NCI-H187 (cell line): ENCODE results near the gene SHISA8.

Source experiments
- DNase-seq, 2 experiments: peaks; one replicate each; lab custom pipeline; 2025; lab: John Stamatoyannopoulos, UW

The SHISA8 gene

GRCh38 chr22:41913842-41914534 lies 886 bp downstream of the SHISA8 start:
- DNase-seq, result no peak

- DNase-seq, result no peak
Measured at GRCh38 chr22:41913040-41913719, 1.7 kb downstream of the SHISA8 start.

DNA sequence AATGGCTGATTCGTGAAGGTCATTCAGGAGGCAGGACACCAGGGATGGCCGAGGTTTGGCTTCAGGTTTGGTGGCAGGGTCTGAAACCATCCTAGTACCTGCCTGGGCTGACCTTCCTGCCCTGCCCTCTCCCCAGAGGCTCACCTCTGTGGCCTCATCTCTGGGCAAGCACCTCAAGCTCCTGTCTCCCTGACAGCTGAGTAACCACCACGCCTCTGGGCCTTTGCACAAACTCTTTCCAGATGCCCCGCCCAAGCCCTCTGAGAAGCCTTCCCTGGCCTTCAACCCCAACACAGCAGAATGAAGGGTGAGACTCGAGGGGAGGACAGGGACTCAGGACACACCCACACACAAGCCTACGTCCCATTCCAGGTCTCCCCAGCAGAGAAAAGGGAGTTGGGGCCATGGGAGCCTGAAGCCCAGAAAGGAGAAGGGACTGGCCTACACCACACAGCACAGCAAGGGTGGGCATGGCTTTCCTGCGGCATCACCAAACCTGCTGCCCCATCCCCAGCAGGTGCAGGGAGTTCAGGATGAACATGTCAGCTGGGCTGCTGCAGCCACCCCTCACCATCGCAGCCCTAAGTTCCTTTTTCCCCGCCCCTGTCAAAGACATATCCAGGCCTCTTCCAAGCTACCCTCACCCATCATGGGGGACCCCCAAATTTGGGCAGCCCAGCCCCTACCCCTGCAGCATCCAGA lies 2.4 kb downstream of the SHISA8 start:
- no peak for DNase-seq

- DNase-seq, result no peak
Measured at GRCh38 chr22:41911001-41911611, 3.8 kb downstream of the SHISA8 start.

DNA sequence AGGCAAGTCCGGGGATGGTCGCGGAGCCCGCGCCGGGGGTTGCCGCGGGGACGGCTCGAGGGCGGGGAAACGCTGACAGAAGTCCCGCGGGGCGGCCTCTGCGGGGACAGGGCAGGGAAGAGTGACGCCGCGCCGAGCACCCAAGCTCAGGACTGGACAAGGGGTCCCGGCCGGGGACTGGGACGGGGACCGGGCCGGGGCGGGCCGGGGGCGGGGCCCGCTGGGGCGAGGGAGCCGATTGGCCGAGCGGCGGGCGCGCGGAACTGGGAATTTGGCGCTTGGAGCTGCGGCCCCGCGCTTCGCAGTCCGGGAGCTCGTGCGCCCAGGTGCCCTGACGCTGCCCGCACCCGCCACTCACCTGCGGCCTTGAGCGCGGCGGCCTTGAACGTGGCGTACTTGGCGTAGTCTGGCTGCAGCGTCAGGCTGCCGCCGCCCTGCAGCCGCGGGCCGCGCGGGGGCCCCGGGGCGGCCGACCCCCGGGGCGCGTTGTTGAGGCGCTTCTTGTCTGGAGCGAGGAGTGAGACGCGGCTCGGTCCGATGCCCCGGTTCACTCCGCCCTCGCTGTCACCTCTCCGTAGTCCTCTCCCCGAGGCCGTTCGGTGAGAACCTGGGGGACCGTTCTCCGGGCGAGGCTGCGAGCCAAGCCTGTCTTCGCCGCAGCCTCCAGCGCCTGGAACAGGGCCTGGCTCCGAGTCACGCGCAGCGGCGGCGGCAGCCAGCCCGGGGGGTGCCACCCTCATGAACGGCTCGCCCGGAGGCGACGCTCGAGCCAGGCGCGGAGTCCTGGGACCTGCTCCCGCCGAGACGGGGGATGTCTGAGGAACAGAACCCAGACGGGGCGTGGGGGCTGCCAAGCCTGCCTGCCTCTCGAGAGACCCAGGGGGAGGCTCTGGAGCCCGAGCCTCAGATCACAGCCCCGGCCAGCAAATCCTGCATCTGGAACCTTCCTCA lies 4.5 kb downstream of the SHISA8 start:
- no peak for DNase-seq

- no peak for DNase-seq
Measured at GRCh38 chr22:41909310-41910049, 5.4 kb downstream of the SHISA8 start.

DNA sequence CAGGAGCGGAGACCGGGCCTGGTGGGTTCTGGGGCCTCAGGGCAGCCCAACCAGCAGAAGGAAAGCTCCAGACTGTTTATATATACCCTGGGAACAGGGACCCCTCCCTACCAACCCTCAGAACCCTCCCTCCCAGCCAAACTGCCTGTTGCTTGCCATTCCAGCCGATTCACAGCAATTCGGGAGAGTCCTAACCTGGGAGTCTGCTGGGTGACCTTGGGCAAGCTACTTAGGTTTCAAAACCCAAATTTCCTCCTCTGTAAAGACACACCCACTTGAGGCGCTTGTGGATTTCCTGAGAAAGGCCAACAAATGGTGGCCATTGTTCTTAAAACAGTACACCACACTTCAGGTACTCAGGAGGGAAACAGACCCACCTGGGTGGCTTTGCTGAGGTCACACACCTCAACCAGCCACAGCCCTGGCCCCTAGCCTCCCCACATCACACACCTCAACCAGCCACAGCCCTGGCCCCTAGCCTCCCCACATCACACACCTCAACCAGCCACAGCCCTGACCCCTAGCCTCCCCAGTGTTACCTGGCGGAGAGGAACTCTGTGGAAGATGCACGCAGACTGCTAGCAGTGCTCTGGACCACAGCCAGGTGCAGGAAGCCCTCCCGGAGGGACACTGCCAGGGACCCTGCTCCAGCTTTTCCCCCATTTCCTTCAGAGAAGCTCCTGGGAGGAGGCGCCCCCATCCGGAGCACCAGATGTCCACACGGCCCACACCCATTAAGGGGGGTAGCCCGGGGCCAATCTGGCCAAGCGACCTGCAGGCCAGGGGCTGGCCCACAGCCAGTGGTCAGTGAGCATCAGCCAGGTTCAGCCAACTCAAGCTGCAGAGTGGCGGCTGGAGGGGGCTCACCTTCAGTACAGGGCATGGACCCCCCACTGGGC lies 6.2 kb downstream of the SHISA8 start:
- no peak for DNase-seq

- no peak for DNase-seq
Measured at GRCh38 chr22:41907436-41908401, 7.2 kb downstream of the SHISA8 start.

GRCh38 chr22:41906822-41907221 lies 8.1 kb downstream of the SHISA8 start:
- no peak for DNase-seq

GRCh38 chr22:41905411-41906202 lies 9.3 kb downstream of the SHISA8 start:
- DNase-seq, result no peak

- no peak for DNase-seq
Measured at GRCh38 chr22:41904450-41905410, 10.1 kb downstream of the SHISA8 start.

GRCh38 chr22:41902932-41903421 lies 11.9 kb downstream of the SHISA8 start:
- no peak for DNase-seq

DNA sequence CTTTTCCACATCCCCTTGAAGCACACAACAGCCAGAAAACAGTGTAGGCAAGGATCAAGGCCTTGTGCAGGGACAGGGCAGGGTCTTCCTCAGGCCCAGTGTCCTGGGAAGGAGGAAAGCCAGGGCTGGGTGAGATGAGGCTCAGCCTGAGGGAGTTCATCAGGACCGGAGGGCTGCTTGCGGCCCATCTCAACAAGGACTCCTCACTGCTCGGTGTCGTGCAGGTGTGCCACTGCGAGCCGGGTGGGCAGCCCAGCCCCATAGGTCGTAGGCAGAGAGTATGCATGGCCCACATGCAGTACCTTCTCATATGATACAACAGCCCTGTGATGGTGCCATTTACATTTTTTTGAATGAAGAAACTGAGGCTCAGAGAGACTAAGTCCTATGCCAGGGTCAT lies 12.9 kb downstream of the SHISA8 start:
- no peak for DNase-seq

GRCh38 chr22:41900652-41901312 lies 14.1 kb downstream of the SHISA8 start:
- no peak for DNase-seq

GRCh38 chr22:41899992-41900651 lies 14.8 kb downstream of the SHISA8 start:
- DNase-seq, result no peak
